ENCODE data around the gene CPSF7. TPM values are rescaled to one million over a fixed set of nuclear protein-coding genes. Genes with fewer than 3 reads are reported as not detected.
A peak's percentile ranks its signal among the peaks of the same experiment; 100 is the strongest.
"Not testable (repeated sequence)": the region's sequence is repeated elsewhere in the genome, so short reads cannot be mapped to it uniquely, and the experiment has no call there.

Gene CPSF7
- total and polyA plus RNA-seq, 5 donors = 26.0 to 49.2 (median 42.2) TPM

DNA sequence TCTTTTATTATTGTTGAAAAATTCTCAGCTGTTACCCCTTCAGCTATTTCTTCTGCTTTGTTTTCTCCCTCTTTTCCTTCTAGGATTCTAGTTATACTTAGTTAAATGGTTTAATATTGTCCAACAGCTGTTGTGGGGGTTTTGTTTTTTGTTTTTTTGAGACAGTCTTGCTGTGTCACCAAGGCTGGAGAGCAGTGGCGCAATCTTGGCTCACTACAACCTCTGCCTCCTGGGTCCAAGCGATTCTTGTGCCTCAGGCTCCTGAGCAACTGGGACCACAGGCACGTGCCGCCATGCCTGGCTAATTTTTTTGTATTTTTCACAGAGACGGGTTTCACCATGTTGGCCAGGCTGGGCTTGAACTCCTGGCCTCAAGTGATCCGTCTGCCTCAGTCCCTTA is 12.8 kb upstream of the CPSF7 start:
- no peak overlapping the region for H3K4me3 ChIP-seq (ENCODE audit: low read length)
- no peak for ATAC-seq
- no peak for DNase-seq
- WGBS = 90% methylated on average over 6 of the region's 6 CpGs
- no peaks in the 10 kb centered on the region for H3K27me3 ChIP-seq (ENCODE audit: control insufficient read depth, insufficient read depth)
- H3K4me1 ChIP-seq (ENCODE audit: control insufficient read depth, insufficient read depth, low read length) = peaks cover 7% of the 10 kb centered on the region
- no peaks in the 10 kb centered on the region for H3K9me3 ChIP-seq (ENCODE audit: control insufficient read depth, low read length)
- intact Hi-C loops (cut with DNase I) = loop anchor here in 2 of 4 donors (10.0 kb wide), 2 partner anchors 72 to 192 kb away; no protein-coding TSS in a partner anchor
- no peak overlapping the region for H3K27ac ChIP-seq (ENCODE audit: low read length)

DNA sequence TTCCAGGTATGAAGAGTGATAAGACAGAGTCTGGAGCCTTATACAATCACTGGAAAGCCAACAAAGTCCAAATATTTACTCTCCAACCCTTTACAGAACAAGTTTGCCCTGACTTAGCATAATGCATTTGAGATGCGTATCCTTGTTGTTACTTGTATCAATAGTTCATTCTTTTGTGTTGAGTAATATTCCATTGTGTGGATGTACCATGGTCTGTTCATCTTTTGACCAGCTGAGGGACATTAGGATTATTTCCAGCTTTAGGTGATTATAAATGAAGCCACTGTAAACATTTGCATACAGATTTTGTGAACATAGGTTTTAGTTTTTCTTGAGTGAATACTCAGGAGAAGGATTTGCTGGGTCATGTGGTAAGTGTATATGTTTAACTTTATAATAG is 9.8 kb upstream of the CPSF7 start:
- DNase-seq (no peak), ATAC-seq (no peak)
- Histone ChIP-seq H3K4me1 (ENCODE audit: control insufficient read depth, insufficient read depth, low read length) (peaks cover 2% of the 10 kb centered on the region), H3K27ac (ENCODE audit: low read length) (no peak overlapping the region), H3K4me3 (ENCODE audit: low read length) (no peak overlapping the region), H3K9me3 (ENCODE audit: control insufficient read depth, low read length) (no peaks in the 10 kb centered on the region), H3K27me3 (ENCODE audit: control insufficient read depth, insufficient read depth) (no peaks in the 10 kb centered on the region)
- 93% methylated on average over 1 of the region's 1 CpG for WGBS
- intact Hi-C loops (cut with DNase I) = loop anchor here in 2 of 4 donors (10.0 kb wide), 2 partner anchors 75 to 195 kb away; no protein-coding TSS in a partner anchor

DNA sequence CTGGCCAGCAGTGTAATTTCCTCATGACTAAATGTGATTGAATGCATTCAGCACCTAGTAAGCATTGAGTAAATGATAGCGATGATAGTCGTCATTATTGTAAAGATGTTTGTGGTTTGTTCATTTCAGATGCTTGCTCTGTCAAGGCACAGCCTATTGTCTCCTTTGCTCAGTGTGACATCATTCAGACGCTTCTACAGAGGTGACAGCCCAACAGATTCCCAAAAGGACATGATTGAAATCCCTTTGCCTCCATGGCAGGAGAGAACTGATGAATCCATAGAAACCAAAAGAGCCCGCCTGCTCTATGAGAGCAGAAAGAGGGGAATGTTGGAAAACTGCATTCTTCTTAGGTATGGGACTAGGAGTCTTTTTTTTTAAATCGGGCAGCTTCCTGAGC is 7.7 kb upstream of the CPSF7 start:
- Histone ChIP-seq H3K27me3 (ENCODE audit: control insufficient read depth, insufficient read depth) (no peaks in the 10 kb centered on the region), H3K4me1 (ENCODE audit: control insufficient read depth, insufficient read depth, low read length) (peaks cover 2% of the 10 kb centered on the region), H3K27ac (ENCODE audit: low read length) (no peak overlapping the region), H3K4me3 (ENCODE audit: low read length) (no peak overlapping the region), H3K9me3 (ENCODE audit: control insufficient read depth, low read length) (no peaks in the 10 kb centered on the region)
- no peak for ATAC-seq
- DNase-seq = no peak
- WGBS = 96% methylated on average over 5 of the region's 5 CpGs
- intact Hi-C loops (cut with DNase I) = no loop called here

- H3K27ac ChIP-seq (ENCODE audit: low read length); intact Hi-C loops (cut with DNase I); H3K4me1 ChIP-seq (ENCODE audit: control insufficient read depth, insufficient read depth, low read length); ATAC-seq; DNase-seq; H3K27me3 ChIP-seq (ENCODE audit: control insufficient read depth, insufficient read depth); H3K9me3 ChIP-seq (ENCODE audit: control insufficient read depth, low read length): not testable (repeated sequence)
- peak overlapping the region; percentile 92 for H3K4me3 ChIP-seq (ENCODE audit: low read length)
- WGBS = 76% methylated on average over 10 of the region's 10 CpGs
Observed at GRCh38 chr11:61430839-61431238, 1.1 kb upstream of the CPSF7 start.

DNA sequence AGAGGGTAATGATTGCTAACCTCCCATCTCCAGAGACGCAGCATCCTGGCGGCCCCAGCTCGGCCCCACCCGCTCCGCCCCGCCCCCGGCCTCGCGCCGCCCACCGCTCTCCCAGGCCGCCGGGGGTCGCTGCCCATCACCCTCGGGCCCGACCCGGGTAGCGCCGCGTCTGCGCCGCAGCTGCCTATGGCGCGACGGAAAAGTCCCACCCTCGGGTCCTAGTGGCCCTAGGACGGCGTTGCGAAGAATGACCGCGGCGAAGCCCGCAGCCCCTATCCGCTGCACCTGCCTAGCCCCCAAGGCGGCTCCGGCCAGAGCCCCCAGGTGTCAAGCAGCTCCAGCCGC is 457 bp downstream of the CPSF7 start:
- intact Hi-C loops (cut with DNase I) = no loop called here
- Histone ChIP-seq H3K27ac (ENCODE audit: low read length) (peak overlapping the region; percentile 94), H3K4me1 (ENCODE audit: control insufficient read depth, insufficient read depth, low read length) (no peaks in the 10 kb centered on the region), H3K27me3 (ENCODE audit: control insufficient read depth, insufficient read depth) (no peaks in the 10 kb centered on the region), H3K9me3 (ENCODE audit: control insufficient read depth, low read length) (no peaks in the 10 kb centered on the region), H3K4me3 (ENCODE audit: low read length) (peak overlapping the region; percentile 92)
- under 1% methylated on average over 37 of the region's 37 CpGs for WGBS
- DNase-seq (peak; percentile 76 to 89 (median 87)), ATAC-seq (peak; percentile 80 to 87)

- Histone ChIP-seq H3K27ac (ENCODE audit: low read length) (no peak overlapping the region), H3K9me3 (ENCODE audit: control insufficient read depth, low read length) (no peaks in the 10 kb centered on the region), H3K27me3 (ENCODE audit: control insufficient read depth, insufficient read depth) (no peaks in the 10 kb centered on the region), H3K4me1 (ENCODE audit: control insufficient read depth, insufficient read depth, low read length) (no peaks in the 10 kb centered on the region), H3K4me3 (ENCODE audit: low read length) (no peak overlapping the region)
- DNase-seq (no peak), ATAC-seq (no peak)
- 81% methylated on average over 1 of the region's 1 CpG for WGBS
- intact Hi-C loops (cut with DNase I) = no loop called here
Observed at GRCh38 chr11:61425367-61426131, 4.2 kb downstream of the CPSF7 start.

DNA sequence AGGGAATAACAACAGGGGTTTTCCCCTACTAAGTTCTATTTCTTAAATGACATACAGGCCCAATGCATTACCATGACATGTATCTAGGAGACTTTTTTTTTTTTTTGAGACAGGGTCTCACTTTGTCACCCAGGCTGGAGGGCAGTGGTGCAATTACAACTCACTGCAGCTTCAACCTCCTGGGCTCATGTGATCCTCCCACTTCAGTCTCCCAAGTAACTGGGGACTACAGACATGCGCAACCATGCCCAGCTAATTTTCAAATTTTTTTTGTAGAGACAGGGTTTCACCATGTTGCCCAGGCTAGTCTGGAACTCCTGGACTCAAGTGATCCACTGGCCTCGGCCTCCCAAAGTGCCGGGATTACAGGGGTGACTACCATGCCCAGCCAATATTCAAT is 7.5 kb downstream of the CPSF7 start:
- ATAC-seq (no peak), DNase-seq (no peak)
- intact Hi-C loops (cut with DNase I) = no loop called here
- Histone ChIP-seq H3K4me3 (ENCODE audit: low read length) (no peak overlapping the region), H3K9me3 (ENCODE audit: control insufficient read depth, low read length) (no peaks in the 10 kb centered on the region), H3K4me1 (ENCODE audit: control insufficient read depth, insufficient read depth, low read length) (peaks cover under 1% of the 10 kb centered on the region), H3K27me3 (ENCODE audit: control insufficient read depth, insufficient read depth) (no peaks in the 10 kb centered on the region), H3K27ac (ENCODE audit: low read length) (no peak overlapping the region)
- 90% methylated on average over 3 of the region's 3 CpGs for WGBS

DNA sequence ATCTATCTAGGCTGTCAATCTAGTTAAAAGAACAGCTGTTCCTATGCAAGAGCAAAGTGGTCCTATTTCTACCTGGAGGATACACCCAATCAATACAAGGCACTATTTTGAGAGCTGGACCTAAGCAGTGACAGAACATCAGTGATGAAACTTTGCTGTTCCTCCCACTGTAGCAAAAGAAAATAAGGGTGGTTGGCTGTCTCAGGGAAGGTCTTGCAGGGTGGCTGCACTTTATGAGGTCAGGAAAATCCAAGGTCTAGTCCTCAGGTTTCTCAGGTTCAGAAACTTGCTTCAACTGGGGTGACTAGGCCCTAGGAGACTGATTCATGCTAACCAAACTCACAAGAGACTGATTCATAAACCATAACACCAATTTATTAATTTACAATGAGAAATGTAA is 11.6 kb downstream of the CPSF7 start:
- intact Hi-C loops (cut with DNase I) = no loop called here
- Histone ChIP-seq H3K27ac (ENCODE audit: low read length) (no peak overlapping the region), H3K27me3 (ENCODE audit: control insufficient read depth, insufficient read depth) (no peaks in the 10 kb centered on the region), H3K4me3 (ENCODE audit: low read length) (no peak overlapping the region), H3K4me1 (ENCODE audit: control insufficient read depth, insufficient read depth, low read length) (peaks cover 4% of the 10 kb centered on the region), H3K9me3 (ENCODE audit: control insufficient read depth, low read length) (no peaks in the 10 kb centered on the region)
- DNase-seq (no peak), ATAC-seq (no peak)

DNA sequence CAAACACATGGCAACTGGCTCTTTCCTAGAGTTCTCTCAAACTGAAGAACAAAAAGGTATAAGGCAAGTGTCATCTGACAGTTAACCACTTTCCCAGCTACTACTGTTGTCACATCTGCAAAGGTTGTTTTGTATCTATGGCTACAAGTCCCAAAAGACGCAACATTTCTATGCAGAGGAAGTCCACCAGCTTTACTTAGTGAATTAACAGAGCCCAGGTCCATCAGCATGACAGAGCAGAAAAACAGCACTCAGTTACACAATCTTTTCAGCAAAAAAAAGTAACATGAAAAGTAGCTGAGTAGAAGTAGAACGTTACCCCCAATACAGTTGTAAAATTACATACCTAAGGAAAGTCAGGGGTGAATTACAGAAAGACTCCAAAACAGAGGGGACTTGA is 12.1 kb downstream of the CPSF7 start:
- Histone ChIP-seq H3K4me3 (ENCODE audit: low read length) (no peak overlapping the region), H3K27ac (ENCODE audit: low read length) (no peak overlapping the region), H3K9me3 (ENCODE audit: control insufficient read depth, low read length) (no peaks in the 10 kb centered on the region), H3K4me1 (ENCODE audit: control insufficient read depth, insufficient read depth, low read length) (peaks cover 4% of the 10 kb centered on the region), H3K27me3 (ENCODE audit: control insufficient read depth, insufficient read depth) (no peaks in the 10 kb centered on the region)
- ATAC-seq (peak in 1 of 2 donors; percentile 45), DNase-seq (no peak)
- intact Hi-C loops (cut with DNase I) = no loop called here
- WGBS = 42% methylated on average over 2 of the region's 2 CpGs

- ATAC-seq (no peak), DNase-seq (no peak)
- Histone ChIP-seq H3K27me3 (ENCODE audit: control insufficient read depth, insufficient read depth) (no peaks in the 10 kb centered on the region), H3K9me3 (ENCODE audit: control insufficient read depth, low read length) (no peaks in the 10 kb centered on the region), H3K4me1 (ENCODE audit: control insufficient read depth, insufficient read depth, low read length) (peaks cover 4% of the 10 kb centered on the region), H3K4me3 (ENCODE audit: low read length) (no peak overlapping the region), H3K27ac (ENCODE audit: low read length) (no peak overlapping the region)
- 56% methylated on average over 3 of the region's 3 CpGs for WGBS
- intact Hi-C loops (cut with DNase I) = no loop called here
Observed at GRCh38 chr11:61416941-61417340, 12.8 kb downstream of the CPSF7 start.

GRCh38 chr11:61415381-61415780 is 14.4 kb downstream of the CPSF7 start:
- intact Hi-C loops (cut with DNase I) = no loop called here
- no peaks in the 10 kb centered on the region for H3K27me3 ChIP-seq (ENCODE audit: control insufficient read depth, insufficient read depth)
- WGBS = 93% methylated on average over 6 of the region's 6 CpGs
- H3K4me3 ChIP-seq (ENCODE audit: low read length) = no peak overlapping the region
- H3K27ac ChIP-seq (ENCODE audit: low read length) = no peak overlapping the region
- H3K4me1 ChIP-seq (ENCODE audit: control insufficient read depth, insufficient read depth, low read length) = peaks cover 4% of the 10 kb centered on the region
- DNase-seq = no peak
- no peaks in the 10 kb centered on the region for H3K9me3 ChIP-seq (ENCODE audit: control insufficient read depth, low read length)
- no peak for ATAC-seq

GRCh38 chr11:61414547-61414946 is 15.2 kb downstream of the CPSF7 start:
- no peak overlapping the region for H3K27ac ChIP-seq (ENCODE audit: low read length)
- ATAC-seq = no peak
- peaks cover 4% of the 10 kb centered on the region for H3K4me1 ChIP-seq (ENCODE audit: control insufficient read depth, insufficient read depth, low read length)
- H3K27me3 ChIP-seq (ENCODE audit: control insufficient read depth, insufficient read depth) = no peaks in the 10 kb centered on the region
- no peaks in the 10 kb centered on the region for H3K9me3 ChIP-seq (ENCODE audit: control insufficient read depth, low read length)
- no peak for DNase-seq
- intact Hi-C loops (cut with DNase I) = no loop called here
- whole genome bisulfite sequencing = 69% methylated on average over 2 of the region's 2 CpGs
- H3K4me3 ChIP-seq (ENCODE audit: low read length) = no peak overlapping the region

Data from right cardiac atrium (tissue), 5 donors.